H1 (cell line): ENCODE results near the gene AP5S1. TPM values are rescaled to one million over a fixed set of nuclear protein-coding genes. Genes with fewer than 3 reads are reported as not detected.

ENCODE experiments used
- CTCF ChIA-PET: fragments of 300-600 bp; sonication (Branson Sonifier 250); formaldehyde crosslinking; loops from one replicate; lab custom pipeline; 2021; ENCODE audit not compliant: partially characterized antibody; lab: Charles Lee
- POLR2A ChIA-PET: fragments of 300-600 bp; sonication (Branson Sonifier 250); formaldehyde crosslinking; loops from one replicate; lab custom pipeline; 2021; ENCODE audit warnings: inconsistent platforms; ENCODE audit not compliant: partially characterized antibody; lab: Charles Lee
- DNase-seq, 2 experiments: peaks; one replicate each; pipeline versions ENCODE4 v3.0.0 to v3.0.0-alpha.2; 2010 to 2022; ENCODE audit warnings: low spot score in 2 of 2, low read depth in 1 of 2, mixed read lengths in 1 of 2
- FAIRE-seq: peaks from 2 replicates; lab custom pipeline; 2011; peaks lifted over from hg19 to GRCh38; lab: Jason Lieb, UNC
- H2AFZ ChIP-seq: 2 replicates; pipeline ENCODE4 v1.8.1; 2012; ENCODE audit warnings: low read length, inconsistent platforms
- H2AK5ac ChIP-seq: 2 replicates; pipeline ENCODE4 v1.6.1; 2013; ENCODE audit warnings: low read depth, low read length
- H2BK120ac ChIP-seq: replicated peaks from 2 replicates; pipeline ENCODE3; 2013; ENCODE audit warnings: low read depth, low read length, inconsistent platforms
- H2BK12ac ChIP-seq: 2 replicates; pipeline ENCODE4 v1.6.1; 2013; ENCODE audit warnings: low read depth, low read length
- H2BK15ac ChIP-seq: 2 replicates; pipeline ENCODE4 v1.6.1; 2013; ENCODE audit warnings: low read length
- H2BK20ac ChIP-seq: 2 replicates; pipeline ENCODE4 v1.6.1; 2013; ENCODE audit warnings: low read length
- H2BK5ac ChIP-seq: 2 replicates; pipeline ENCODE4 v1.6.1; 2013; ENCODE audit warnings: low read depth, low read length
- H3K14ac ChIP-seq: 2 replicates; pipeline ENCODE4 v1.6.1; 2013; ENCODE audit warnings: inconsistent platforms; ENCODE audit not compliant: insufficient read length
- H3K18ac ChIP-seq: 2 replicates; pipeline ENCODE4 v1.6.1; 2013; ENCODE audit warnings: low read length; ENCODE audit errors: extremely low read depth
- H3K23ac ChIP-seq: 2 replicates; pipeline ENCODE4 v1.6.1; 2013; ENCODE audit warnings: inconsistent platforms; ENCODE audit not compliant: insufficient read length
- H3K23me2 ChIP-seq: 2 replicates; pipeline ENCODE4 v1.6.1; 2013; ENCODE audit warnings: low read depth, low read length
- H3K27ac ChIP-seq: 2 replicates; pipeline ENCODE4 v1.6.1; 2011; ENCODE audit warnings: low read depth, low read length, inconsistent platforms
- H3K27me3 ChIP-seq, 4 experiments: replicated peaks in 1 of 4; 1 replicate in 1 of 4; 2 replicates in 3 of 4; pipeline versions ENCODE4 v1.6.1 to v1.8.1; 2011 to 2013; ENCODE audit warnings: low read length in 3 of 4, mild to moderate bottlenecking in 3 of 4, inconsistent platforms in 2 of 4, mixed read lengths in 2 of 4, moderate library complexity in 1 of 4; ENCODE audit not compliant: control insufficient read depth in 3 of 4, insufficient read depth in 3 of 4; ENCODE audit errors: extremely low read depth in 1 of 4
- H3K36me3 ChIP-seq, 4 experiments: 2 replicates each; pipeline versions ENCODE4 v1.6.1 to v1.8.1; 2011 to 2013; ENCODE audit warnings: mild to moderate bottlenecking in 4 of 4, low read length in 3 of 4, moderate library complexity in 2 of 4, control low read depth in 1 of 4, inconsistent platforms in 1 of 4; ENCODE audit not compliant: insufficient read depth in 4 of 4, control insufficient read depth in 2 of 4
- H3K4ac ChIP-seq: replicated peaks from 2 replicates; pipeline ENCODE3; 2013; ENCODE audit warnings: low read length, low read depth, mixed read lengths, inconsistent platforms; ENCODE audit not compliant: insufficient read length
- H3K4me1 ChIP-seq, 4 experiments: replicated peaks in 1 of 4; 1 replicate in 1 of 4; 2 replicates in 3 of 4; pipeline versions ENCODE4 v1.6.1 to v1.8.1; 2011 to 2013; ENCODE audit warnings: low read length in 3 of 4, inconsistent platforms in 2 of 4, mixed read lengths in 1 of 4; ENCODE audit not compliant: insufficient read depth in 4 of 4, control insufficient read depth in 3 of 4
- H3K4me2 ChIP-seq, 2 experiments: 2 replicates each; pipeline versions ENCODE4 v1.6.1 to v1.8.1; 2011 to 2013; ENCODE audit warnings: low read depth in 2 of 2, low read length in 2 of 2, control low read depth in 1 of 2, inconsistent platforms in 1 of 2, mild to moderate bottlenecking in 1 of 2; ENCODE audit not compliant: insufficient read depth in 1 of 2
- H3K4me3 ChIP-seq, 4 experiments: fragments of 200-600, 300-600 bp in 1 of 4; sonication (generic), shearing (Covaris generic), sonication (Bioruptor Twin) in 1 of 4; 2 replicates each; pipeline versions ENCODE4 v1.5.1 to v1.8.1; 2011 to 2016; ENCODE audit warnings: low read length in 4 of 4, low read depth in 3 of 4, control low read depth in 2 of 4, inconsistent platforms in 2 of 4, mild to moderate bottlenecking in 2 of 4, mixed read lengths in 1 of 4, moderate library complexity in 1 of 4; ENCODE audit not compliant: insufficient read depth in 2 of 4; ENCODE audit errors: extremely low read depth in 1 of 4
- H3K56ac ChIP-seq: replicated peaks from 2 replicates; pipeline ENCODE3; 2013; ENCODE audit warnings: low read depth, mild to moderate bottlenecking, mixed read lengths, low read length, inconsistent platforms; ENCODE audit not compliant: insufficient read length
- H3K79me1 ChIP-seq: 2 replicates; pipeline ENCODE4 v1.6.1; 2013; ENCODE audit warnings: low read depth, low read length, control low read depth
- H3K79me2 ChIP-seq, 2 experiments: 2 replicates each; pipeline versions ENCODE4 v1.6.1 to v1.8.1; 2012 to 2013; ENCODE audit warnings: low read length in 2 of 2, mild to moderate bottlenecking in 2 of 2, inconsistent platforms in 1 of 2; ENCODE audit not compliant: insufficient read depth in 2 of 2, control insufficient read depth in 1 of 2
- H3K9ac ChIP-seq, 4 experiments: replicated peaks in 1 of 4; 1 replicate in 1 of 4; 2 replicates in 3 of 4; pipeline versions ENCODE4 v1.6.1 to v1.8.1; 2011 to 2013; ENCODE audit warnings: low read depth in 3 of 4, low read length in 3 of 4, control low read depth in 2 of 4, mild to moderate bottlenecking in 2 of 4, moderate library complexity in 2 of 4, inconsistent platforms in 1 of 4; ENCODE audit errors: extremely low read depth in 1 of 4
- H3K9me3 ChIP-seq, 2 experiments: 2 replicates each; pipeline versions ENCODE4 v1.6.1 to v1.8.1; 2012 to 2013; ENCODE audit warnings: mild to moderate bottlenecking in 2 of 2, moderate library complexity in 2 of 2, control low read depth in 1 of 2, inconsistent platforms in 1 of 2, low read depth in 1 of 2, low read length in 1 of 2, mixed read lengths in 1 of 2; ENCODE audit not compliant: insufficient read depth in 2 of 2
- H4K20me1 ChIP-seq, 2 experiments: replicated peaks in 1 of 2; 2 replicates each; pipeline versions ENCODE3 to v1.8.1; 2011 to 2013; ENCODE audit warnings: inconsistent platforms in 2 of 2, low read length in 2 of 2, mild to moderate bottlenecking in 1 of 2; ENCODE audit not compliant: insufficient read depth in 2 of 2, control insufficient read depth in 1 of 2
- H4K5ac ChIP-seq: 2 replicates; pipeline ENCODE4 v1.6.1; 2013; ENCODE audit warnings: low read length, low read depth, mixed read lengths, inconsistent platforms; ENCODE audit not compliant: insufficient read length
- H4K8ac ChIP-seq: 2 replicates; pipeline ENCODE4 v1.8.0; 2013; ENCODE audit warnings: mild to moderate bottlenecking, moderate library complexity, low read length, inconsistent platforms; ENCODE audit not compliant: insufficient read depth; ENCODE audit errors: extremely low read depth
- H4K91ac ChIP-seq: replicated peaks from 2 replicates; pipeline ENCODE3; 2013; ENCODE audit warnings: low read length, mixed read lengths, inconsistent platforms; ENCODE audit not compliant: insufficient read length
- ASH2L ChIP-seq: fragments of 200-600, 300-600 bp; sonication (generic); IDR thresholded peaks from one replicate; pipeline ENCODE4 v1.7.1; 2017; ENCODE audit warnings: low read length
- CHD2 ChIP-seq: IDR thresholded peaks from 2 replicates; pipeline ENCODE4 v1.6.1; 2012; ENCODE audit warnings: low read length, improper control_type of control experiment
- CREB1 ChIP-seq: IDR thresholded peaks from 2 replicates; pipeline ENCODE4 v1.6.1; 2012; ENCODE audit warnings: inconsistent platforms
- EP300 ChIP-seq, 2 experiments: IDR thresholded peaks; 1 replicate in 1 of 2; 2 replicates in 1 of 2; pipeline ENCODE4 v1.6.1; 2011 to 2012; ENCODE audit warnings: low read depth in 2 of 2, low read length in 2 of 2, mild to moderate bottlenecking in 2 of 2, borderline replicate concordance in 1 of 2, inconsistent platforms in 1 of 2, moderate library complexity in 1 of 2
- HDAC6 ChIP-seq: IDR thresholded peaks from one replicate; pipeline ENCODE4 v1.7.1; 2012; ENCODE audit warnings: low read depth, mild to moderate bottlenecking, inconsistent platforms, low read length, moderate library complexity
- MAFK ChIP-seq: IDR thresholded peaks from 2 replicates; pipeline ENCODE4 v1.6.1; 2012; ENCODE audit warnings: low read depth, mild to moderate bottlenecking, improper control_type of control experiment, low read length
- POU5F1 ChIP-seq: IDR thresholded peaks from 2 replicates; pipeline ENCODE4 v1.6.1; 2011; ENCODE audit warnings: low read depth, mild to moderate bottlenecking, low read length, moderate library complexity
- RBBP5 ChIP-seq: IDR thresholded peaks from 2 replicates; pipeline ENCODE4 v1.7.1; 2012; ENCODE audit warnings: low read depth, mild to moderate bottlenecking, inconsistent platforms, low read length, moderate library complexity, borderline replicate concordance
- SIX5 ChIP-seq: IDR thresholded peaks from 2 replicates; pipeline ENCODE4 v1.6.1; 2011; ENCODE audit warnings: mild to moderate bottlenecking, low read depth, low read length
- SP1 ChIP-seq: IDR thresholded peaks from 2 replicates; pipeline ENCODE4 v1.6.1; 2011; ENCODE audit warnings: low read depth, low read length
- SP2 ChIP-seq: IDR thresholded peaks from 2 replicates; pipeline ENCODE4 v1.6.1; 2012; ENCODE audit warnings: mild to moderate bottlenecking, low read length, inconsistent platforms
- WGBS, 2 experiments: shearing (Covaris generic) in 1 of 2; methylation state at CpG; one replicate each; pipeline versions ENCODE4 v1.1.6 to v1.1.7; 2013 to 2015; ENCODE audit warnings: low lambda C conversion rate in 2 of 2, mixed read lengths in 2 of 2, inconsistent platforms in 1 of 2, low coverage in 1 of 2, missing lambda C conversion rate in 1 of 2; ENCODE audit not compliant: insufficient replicate concordance in 2 of 2, insufficient coverage in 1 of 2, insufficient read length in 1 of 2; ENCODE audit errors: extremely low coverage in 1 of 2, missing lambda C conversion rate in 1 of 2; 5-methylcytosine and 5-hydroxymethylcytosine counted together
- polyA plus RNA-seq, 7 experiments: library from polyadenylated mRNA; depleted of rRNA in 3 of 7; stranded (reverse) in 5 of 7; unstranded in 2 of 7; fragments of >200 nt in 5 of 7; fragments of 200-250 nt in 2 of 7; gene quantifications; 1 replicate in 5 of 7; 2 replicates in 1 of 7; 4 replicates in 1 of 7; pipeline versions ENCODE4 v1.2.1 to v1.2.3, GENCODE V29; 2011 to 2013; ENCODE audit warnings: missing spikeins in 2 of 7, mixed read lengths in 2 of 7
- total RNA-seq: library from RNA; stranded (reverse); fragmentation: NEBNext Ultra II Directional; extraction: Animal tissue kit (Norgen Biotek cat#: 25700); gene quantifications from 2 replicates; pipeline ENCODE4 v1.2.1, GENCODE V29; 2021

The AP5S1 gene
- total and polyA plus RNA-seq, 2 of the 8 experiments (the other 6 are each of a cell fraction or from before 2014, with no cell fraction given): 3.3 to 3.7 TPM

- no peak overlapping the region for H2BK12ac ChIP-seq
- H3K14ac ChIP-seq: no peak overlapping the region
- no peak for FAIRE-seq
- no peaks in the 10 kb centered on the region for H3K23me2 ChIP-seq
- peaks cover 0 to 11% (median 5%) of the 10 kb centered on the region in 4 experiments; a peak in 6 of 8 replicates for H3K36me3 ChIP-seq
- no peak overlapping the region for H3K4me3 ChIP-seq
- H3K9me3 ChIP-seq: no peaks in the 10 kb centered on the region
- no peak overlapping the region for H3K4ac ChIP-seq
- no peaks in the 10 kb centered on the region for H3K4me1 ChIP-seq
- H2BK15ac ChIP-seq: no peak overlapping the region
- CTCF ChIA-PET: interaction anchor here (0.7 to 7.0 kb wide), 2 partner anchors 14 to 54 kb away, joined by 4 to 55 read pairs; no protein-coding TSS in a partner anchor
- H2BK5ac ChIP-seq: no peak overlapping the region
- POLR2A ChIA-PET: interaction anchor here (0.8 to 1.3 kb wide), 3 partner anchors 9 to 71 kb away, joined by 3 to 6 read pairs (median 3); no protein-coding TSS in a partner anchor
- H3K79me1 ChIP-seq: peaks cover 2% of the 10 kb centered on the region; the same call in 1 of the 2 replicates
- no peak overlapping the region for H3K9ac ChIP-seq
- H4K5ac ChIP-seq: no peak overlapping the region
- DNase-seq: no peak
- no peak overlapping the region for H3K4me2 ChIP-seq
- TF ChIP-seq RBBP5: no peak
- no peak for TF ChIP-seq SP2
- TF ChIP-seq MAFK: no peak
- TF ChIP-seq EP300 (IDR thresholded peaks at IDR 0.05; ENCODE audit: borderline replicate concordance in 1 of 2, low read depth in 2 of 2, low read length in 2 of 2): no peak
- no peak for TF ChIP-seq HDAC6
- no peak for TF ChIP-seq SP1
- TF ChIP-seq CREB1: no peak
- no peak for TF ChIP-seq POU5F1
- TF ChIP-seq ASH2L: no peak
- no peak for TF ChIP-seq CHD2
- no peak for TF ChIP-seq SIX5
- H3K18ac ChIP-seq: no peak overlapping the region
- no peak overlapping the region for H2AK5ac ChIP-seq
- H3K79me2 ChIP-seq: no peaks in the 10 kb centered on the region
- no peak overlapping the region for H2BK120ac ChIP-seq
- H4K20me1 ChIP-seq: peaks cover 0 to 7% of the 10 kb centered on the region in 2 experiments
- no peak overlapping the region for H3K27ac ChIP-seq
- H3K56ac ChIP-seq: no peak overlapping the region
- H4K91ac ChIP-seq: no peak overlapping the region
- H3K23ac ChIP-seq: no peak overlapping the region
- H4K8ac ChIP-seq: no peak overlapping the region
- H2BK20ac ChIP-seq: no peak overlapping the region
- WGBS, 2 experiments: 93% methylated on average over 10 of the region's 10 CpGs; no CpG with 5 or more reads in 1 of the 2 experiments
- H2AFZ ChIP-seq: no peak overlapping the region
- no peaks in the 10 kb centered on the region for H3K27me3 ChIP-seq
Observed at GRCh38 chr20:3869839-3870634, 49.7 kb downstream of the AP5S1 start.
